ENCODE data around the gene RALGAPB. TPM values are rescaled to one million over a fixed set of nuclear protein-coding genes. Genes with fewer than 3 reads are reported as not detected.
"Not testable (repeated sequence)": the region's sequence is repeated elsewhere in the genome, so short reads cannot be mapped to it uniquely, and the experiment has no call there.

RALGAPB gene
- polyA plus RNA-seq, 1 of the 3 experiments (the other 2 are of a cell fraction) = 10.8 TPM

DNA sequence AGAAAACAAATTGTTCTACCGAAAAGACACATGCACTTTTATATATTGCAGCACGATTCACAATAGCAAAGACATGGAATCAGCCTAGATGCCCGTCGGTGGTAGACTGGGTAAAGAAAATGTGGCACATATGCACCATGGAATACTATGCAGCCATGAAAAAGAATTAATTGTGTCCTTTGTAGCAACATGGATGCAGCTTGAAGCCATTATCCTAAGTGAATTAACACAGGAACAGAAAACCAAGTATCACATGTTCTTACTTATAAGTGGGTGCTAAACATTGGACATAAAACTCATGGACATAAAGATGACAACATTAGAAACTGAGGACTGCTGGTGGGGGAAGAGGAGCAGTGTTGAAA, 32.4 kb downstream of the RALGAPB start:
- POLR2A ChIA-PET = no interaction called here
- CTCF ChIA-PET = no interaction called here

DNA sequence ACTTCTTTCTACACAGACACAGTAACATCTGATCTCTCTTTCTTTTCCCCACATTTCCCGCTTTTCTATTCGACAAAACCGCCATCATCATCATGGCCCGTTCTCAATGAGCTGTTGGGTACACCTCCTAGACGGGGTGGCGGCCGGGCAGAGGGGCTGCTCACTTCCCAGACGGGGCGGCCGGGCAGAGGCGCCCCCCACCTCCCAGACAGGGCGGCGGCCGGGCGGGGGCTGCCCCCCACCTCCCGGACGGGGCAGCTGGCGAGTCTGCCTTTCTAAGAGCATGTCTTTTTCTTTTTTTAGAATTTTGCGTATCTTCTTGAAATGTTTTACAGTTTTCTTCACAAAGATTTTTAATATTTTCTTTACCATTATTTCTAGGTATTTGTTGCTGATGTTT, 39.1 kb downstream of the RALGAPB start:
- H3K27me3 ChIP-seq (ENCODE audit: insufficient read depth); H3K9ac ChIP-seq; H3K4me2 ChIP-seq; H2AFZ ChIP-seq (ENCODE audit: low read depth); H3K9me2 ChIP-seq; H3K9me3 ChIP-seq; POLR2A ChIA-PET; H3K4me3 ChIP-seq (ENCODE audit: low read depth in 2 of 2, low read length in 1 of 2); DNase-seq; H3K4me1 ChIP-seq (ENCODE audit: control insufficient read depth in 1 of 2, insufficient read depth in 2 of 2, low read depth in 1 of 2, low read length in 1 of 2): not testable (repeated sequence)
- H3K36me3 ChIP-seq (replicated peaks in 1 of 2; ENCODE audit: control insufficient read depth in 1 of 2, insufficient read depth in 2 of 2, low read length in 1 of 2) = peaks cover 29 to 49% of the 10 kb centered on the region in 2 experiments
- H3K79me2 ChIP-seq (ENCODE audit: insufficient read depth) = peaks cover 19% of the 10 kb centered on the region
- CTCF ChIA-PET = interaction anchor here (0.8 kb wide), 1 partner anchor 40 kb away, joined by 3 read pairs; no protein-coding TSS in a partner anchor
- peaks cover 11% of the 10 kb centered on the region for H3F3A ChIP-seq (replicated peaks; ENCODE audit: insufficient read depth)
- peak overlapping the region in 1 of 2 experiments; percentile 11; a peak in 1 of 4 replicates for H3K27ac ChIP-seq (ENCODE audit: low read depth in 2 of 2, low read length in 1 of 2)
- peaks cover 11% of the 10 kb centered on the region; the same call in 1 of the 2 replicates for H4K20me1 ChIP-seq (ENCODE audit: insufficient read depth)
- 96% methylated on average over 19 of the region's 19 CpGs for WGBS (ENCODE audit: low lambda C conversion rate)

More for the DNA sequence above, 32.4 kb downstream of the RALGAPB start:
- Histone ChIP-seq H3K4me1 (ENCODE audit: control insufficient read depth in 1 of 2, insufficient read depth in 2 of 2, low read depth in 1 of 2, low read length in 1 of 2) (no peaks in the 10 kb centered on the region; a peak in 1 of 4 replicates), H3K9me2 (no peaks in the 10 kb centered on the region), H4K20me1 (ENCODE audit: insufficient read depth) (no peaks in the 10 kb centered on the region; the same call in 1 of the 2 replicates), H3K9me3 (no peaks in the 10 kb centered on the region), H3K79me2 (ENCODE audit: insufficient read depth) (no peaks in the 10 kb centered on the region), H3K4me2 (no peak overlapping the region), H3K27me3 (ENCODE audit: insufficient read depth) (no peaks in the 10 kb centered on the region), H3F3A (replicated peaks; ENCODE audit: insufficient read depth) (no peaks in the 10 kb centered on the region), H3K4me3 (ENCODE audit: low read depth in 2 of 2, low read length in 1 of 2) (no peak overlapping the region), H2AFZ (ENCODE audit: low read depth) (no peak overlapping the region), H3K36me3 (replicated peaks in 1 of 2; ENCODE audit: control insufficient read depth in 1 of 2, insufficient read depth in 2 of 2, low read length in 1 of 2) (peaks cover 35 to 66% of the 10 kb centered on the region in 2 experiments), H3K27ac (ENCODE audit: low read depth in 2 of 2, low read length in 1 of 2) (no peak overlapping the region), H3K9ac (no peak overlapping the region)
- 99% methylated on average over 4 of the region's 4 CpGs for WGBS (ENCODE audit: low lambda C conversion rate)
- no peak for DNase-seq
- TF ChIP-seq NFIC (IDR thresholded peaks at IDR 0.05; ENCODE audit: borderline replicate concordance) (no peak), IRF3 (IDR thresholded peaks at IDR 0.05; ENCODE audit: low read depth, low read length) (no peak), FOXM1 (IDR thresholded peaks at IDR 0.05; ENCODE audit: low read depth) (no peak), RXRA (IDR thresholded peaks at IDR 0.05; ENCODE audit: borderline replicate concordance, low read depth) (no peak), POLR2AphosphoS5 (IDR thresholded peaks at IDR 0.05; ENCODE audit: low read depth, low read length) (no peak), CHD2 (IDR thresholded peaks at IDR 0.05; ENCODE audit: low read length, partially characterized antibody) (no peak), YY1 (IDR thresholded peaks at IDR 0.05; ENCODE audit: low read depth) (no peak), EZH2phosphoT487 (IDR thresholded peaks at IDR 0.05; ENCODE audit: borderline replicate concordance, low read depth) (no peak), GATA2 (CRISPR knock-in tag; IDR thresholded peaks at IDR 0.05) (no peak), FOSL2 (IDR thresholded peaks at IDR 0.05; ENCODE audit: borderline replicate concordance, low read depth) (no peak), TAF1 (IDR thresholded peaks at IDR 0.05; ENCODE audit: borderline replicate concordance, low read depth, low read length) (no peak), SMC3 (IDR thresholded peaks at IDR 0.05; ENCODE audit: low read depth, low read length) (no peak), JUND (IDR thresholded peaks at IDR 0.05) (no peak)

Data from SK-N-SH (cell line).